Measurements from ENCODE around the gene NOPCHAP1.
"Not testable (repeated sequence)": the region's sequence is repeated elsewhere in the genome, so short reads cannot be mapped to it uniquely, and the experiment has no call there.

The NOPCHAP1 gene, protein sequence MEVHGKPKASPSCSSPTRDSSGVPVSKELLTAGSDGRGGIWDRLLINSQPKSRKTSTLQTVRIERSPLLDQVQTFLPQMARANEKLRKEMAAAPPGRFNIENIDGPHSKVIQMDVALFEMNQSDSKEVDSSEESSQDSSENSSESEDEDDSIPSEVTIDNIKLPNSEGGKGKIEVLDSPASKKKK

DNA sequence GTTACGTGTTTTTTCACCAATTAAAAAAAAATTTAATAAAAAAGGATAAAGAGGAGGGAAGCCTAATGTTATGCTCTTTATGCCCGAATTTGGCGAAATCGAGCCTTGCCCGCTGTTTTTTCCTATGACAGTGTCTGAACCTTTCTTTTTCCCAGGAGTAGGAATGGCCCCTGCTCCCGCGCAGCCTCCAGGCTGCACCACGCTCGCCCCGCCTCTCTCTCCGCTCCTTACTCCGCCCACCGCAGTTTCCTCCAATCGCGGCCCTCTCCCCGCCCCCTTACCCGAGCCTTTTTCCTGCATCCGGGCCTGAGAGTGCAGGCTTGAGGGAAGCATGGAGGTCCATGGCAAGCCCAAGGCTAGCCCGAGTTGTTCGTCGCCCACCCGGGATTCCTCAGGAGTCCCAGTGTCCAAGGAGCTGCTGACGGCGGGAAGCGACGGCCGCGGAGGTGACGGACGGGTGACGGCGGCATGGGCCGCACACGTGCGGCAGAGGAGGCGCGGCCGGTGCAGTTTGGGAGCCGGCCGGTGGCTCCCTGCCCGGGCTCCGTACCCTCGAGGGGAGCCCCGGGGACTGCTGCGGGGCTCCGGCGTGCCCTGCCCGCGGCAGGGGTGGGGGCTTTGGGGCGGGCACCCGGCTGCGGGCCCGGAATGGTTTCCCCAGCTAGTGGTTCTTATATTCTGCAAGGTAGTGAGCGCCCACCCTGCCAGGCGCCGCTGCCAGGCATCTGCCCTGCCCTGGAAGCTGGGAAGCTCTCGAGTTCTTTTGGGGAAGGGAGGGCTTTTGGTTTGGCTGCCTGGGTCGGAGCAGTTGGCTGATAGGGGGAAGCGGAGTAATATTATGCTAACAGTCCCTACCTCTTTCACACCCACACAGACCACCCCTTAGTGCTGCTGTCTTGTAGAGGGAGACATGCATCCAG lies at the start of gene NOPCHAP1:
Gene NOPCHAP1, plus strand, starts transcription at position 295 of the 920 bp plus-strand sequence. Its CDS starts 37 bp downstream, at position 332.
- peak; percentile 70 for DNase-seq (ENCODE audit: low read depth, low spot score)

DNA sequence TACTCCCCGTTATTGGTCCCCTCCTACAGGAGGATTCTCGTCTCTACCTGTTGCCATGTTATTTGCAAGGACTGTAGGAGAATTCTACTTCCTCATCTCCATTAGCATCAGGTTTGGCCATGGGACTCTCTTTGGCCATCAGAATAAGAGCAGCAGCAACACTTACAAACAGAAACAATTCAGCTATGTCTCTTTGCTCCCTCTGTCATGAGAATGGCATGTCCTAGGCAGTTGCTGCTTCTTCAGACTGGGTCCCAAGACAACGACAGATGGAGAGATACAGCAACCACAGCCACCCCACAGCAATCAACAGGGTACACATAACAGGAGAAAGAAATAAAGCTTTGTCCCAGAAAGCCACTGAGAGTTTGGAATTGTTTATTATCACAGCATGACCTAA lies 47.7 kb upstream of the NOPCHAP1 start:
- no peak for DNase-seq (ENCODE audit: low read depth, low spot score)

DNA sequence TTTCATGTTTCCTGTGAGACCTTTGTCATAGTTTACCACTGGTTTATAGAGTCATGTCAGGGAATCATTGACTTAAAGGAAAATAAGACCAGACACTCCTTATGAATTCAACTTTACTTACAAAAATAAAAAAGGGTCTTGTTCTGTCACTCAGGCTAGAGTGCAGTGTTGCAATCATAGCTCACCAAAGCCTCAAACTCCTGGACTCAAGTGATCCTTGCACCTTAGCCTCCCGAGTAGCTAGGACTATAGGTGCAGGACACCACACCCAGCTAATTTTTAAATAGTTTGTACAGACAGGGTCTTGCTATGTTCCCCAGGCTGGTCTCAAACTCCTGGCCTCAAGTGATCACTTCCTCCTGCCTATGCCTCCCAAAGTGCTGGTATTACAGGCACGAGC lies 47.0 kb upstream of the NOPCHAP1 start:
- DNase-seq (ENCODE audit: low read depth, low spot score) = no peak

DNA sequence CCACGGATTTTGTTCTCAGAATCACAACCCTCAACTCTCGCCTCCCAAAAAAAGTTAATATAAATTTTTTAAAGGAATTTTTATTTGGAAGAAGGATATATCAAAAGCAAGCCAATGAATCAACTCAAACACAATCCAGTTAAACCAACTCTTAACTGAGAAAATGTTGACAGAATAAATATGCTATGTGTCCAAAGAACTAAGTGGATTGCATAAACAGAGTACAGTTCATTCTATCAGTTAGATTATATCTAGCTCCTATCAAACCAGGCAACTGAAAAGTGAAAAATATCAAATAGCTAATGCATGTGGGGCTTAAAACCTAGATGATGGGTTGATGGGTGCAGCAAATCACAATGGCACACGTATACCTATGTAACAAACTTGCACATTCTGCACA lies 44.7 kb upstream of the NOPCHAP1 start:
- DNase-seq (ENCODE audit: low read depth, low spot score) = no peak

DNA sequence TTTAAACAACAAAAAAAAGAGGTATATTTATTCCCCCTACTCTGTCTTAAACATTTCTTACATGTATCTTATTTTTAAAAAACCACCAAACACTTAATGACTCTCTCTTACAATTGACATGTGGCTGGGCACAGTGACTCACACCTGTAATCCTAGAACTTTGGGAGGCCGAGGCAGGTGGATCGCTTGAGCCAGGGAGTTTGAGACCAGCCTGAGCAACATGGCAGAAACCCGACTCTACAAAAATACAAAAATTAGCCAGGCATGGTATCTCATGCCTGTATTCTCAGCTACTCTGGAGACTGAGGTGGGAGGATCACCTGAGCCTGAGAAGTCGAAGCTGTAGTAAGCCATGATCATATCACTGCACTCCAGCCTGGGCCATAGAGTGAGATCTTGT lies 44.0 kb upstream of the NOPCHAP1 start:
- DNase-seq (ENCODE audit: low read depth, low spot score) = no peak

DNA sequence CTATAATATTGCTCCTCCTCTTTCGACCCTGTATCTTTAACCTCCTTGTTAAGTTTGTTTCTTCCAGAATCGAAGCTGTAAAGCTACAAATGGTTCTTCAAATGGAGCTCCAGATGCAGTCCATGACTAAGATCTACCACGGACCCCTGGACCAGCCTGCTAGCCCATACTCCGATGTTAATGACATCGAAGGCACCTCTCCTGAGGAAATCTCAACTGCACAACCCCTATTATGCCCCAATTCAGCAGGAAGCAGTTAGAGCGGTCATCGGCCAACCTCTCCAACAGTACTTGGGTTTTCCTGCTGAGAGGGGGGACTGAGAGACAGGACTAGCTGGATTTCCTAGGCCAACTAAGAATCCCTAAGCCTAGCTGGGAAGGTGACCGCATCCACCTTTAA lies 42.7 kb upstream of the NOPCHAP1 start:
- DNase-seq (ENCODE audit: low read depth, low spot score) = not testable (repeated sequence)

DNA sequence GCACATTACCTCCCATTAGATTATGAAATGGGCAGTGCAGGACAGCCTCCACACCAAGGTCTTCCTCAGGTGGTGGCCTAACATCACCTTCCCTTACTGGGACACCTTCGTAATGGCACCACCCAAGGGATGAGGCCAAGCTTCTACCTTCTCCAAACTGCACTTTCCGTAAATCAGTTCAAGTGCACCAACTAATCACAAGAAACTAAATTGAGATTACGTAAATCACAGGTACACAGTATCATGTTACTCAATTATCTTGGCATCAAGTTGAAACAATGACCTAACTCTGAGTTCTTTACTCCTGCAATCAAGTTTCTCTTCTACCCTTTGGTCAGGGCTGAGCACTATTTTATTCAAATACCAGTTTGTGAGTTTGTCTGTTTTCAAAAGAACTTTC lies 41.9 kb upstream of the NOPCHAP1 start:
- DNase-seq (ENCODE audit: low read depth, low spot score) = no peak

DNA sequence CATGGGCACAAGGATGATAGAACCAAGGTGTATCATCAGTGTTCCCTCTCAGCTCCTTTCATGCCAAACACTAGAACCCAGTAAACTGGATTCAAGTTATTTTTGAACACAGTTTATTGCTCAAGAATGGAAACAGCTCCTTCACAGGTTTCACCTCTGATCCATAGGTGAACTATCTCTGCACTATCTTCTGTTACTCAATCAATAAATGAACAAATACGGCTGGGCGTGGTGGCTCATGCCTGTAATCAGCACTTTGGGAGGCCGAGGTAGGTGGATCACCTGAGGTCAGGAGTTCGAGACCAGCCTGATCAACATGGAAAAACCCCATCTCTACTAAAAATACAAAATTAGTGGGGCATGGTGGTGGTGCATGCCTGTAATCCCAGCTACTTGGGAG lies 37.4 kb upstream of the NOPCHAP1 start:
- DNase-seq (ENCODE audit: low read depth, low spot score) = not testable (repeated sequence)

DNA sequence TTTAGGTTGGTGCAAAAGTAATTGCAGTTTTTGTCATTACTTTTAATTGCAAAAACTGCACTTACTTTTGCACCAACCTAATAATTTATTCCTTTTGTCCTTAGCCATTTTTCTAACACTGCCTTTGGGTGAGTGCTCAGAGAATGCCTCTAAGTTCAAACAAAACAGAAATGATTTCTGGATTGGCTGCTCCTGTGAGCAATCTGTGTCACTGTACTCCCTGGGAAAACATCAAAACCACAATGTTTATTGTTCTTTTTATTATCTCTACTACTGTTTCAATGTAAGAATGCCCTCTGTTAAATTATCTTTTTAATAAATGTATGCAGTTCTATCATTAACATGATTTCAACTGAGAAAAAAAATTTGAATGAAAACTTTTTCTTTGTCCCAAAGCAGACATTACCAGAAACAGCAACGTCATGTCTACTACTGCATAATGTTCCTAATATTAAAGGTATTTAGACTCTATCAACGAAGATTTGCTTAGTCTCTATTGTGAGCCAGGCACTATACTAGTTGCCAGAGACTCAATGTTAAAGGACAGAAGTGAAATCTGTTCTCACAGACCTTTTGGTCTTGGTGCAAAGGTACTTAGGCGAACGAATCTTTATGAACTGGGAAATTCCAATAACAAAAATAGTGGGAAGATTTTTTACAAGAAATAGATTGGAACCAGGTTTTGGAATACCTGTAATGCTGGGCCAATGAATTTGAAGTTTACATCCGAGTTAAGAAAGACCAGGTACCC lies 34.2 kb upstream of the NOPCHAP1 start:
- DNase-seq (ENCODE audit: low read depth, low spot score) = no peak

DNA sequence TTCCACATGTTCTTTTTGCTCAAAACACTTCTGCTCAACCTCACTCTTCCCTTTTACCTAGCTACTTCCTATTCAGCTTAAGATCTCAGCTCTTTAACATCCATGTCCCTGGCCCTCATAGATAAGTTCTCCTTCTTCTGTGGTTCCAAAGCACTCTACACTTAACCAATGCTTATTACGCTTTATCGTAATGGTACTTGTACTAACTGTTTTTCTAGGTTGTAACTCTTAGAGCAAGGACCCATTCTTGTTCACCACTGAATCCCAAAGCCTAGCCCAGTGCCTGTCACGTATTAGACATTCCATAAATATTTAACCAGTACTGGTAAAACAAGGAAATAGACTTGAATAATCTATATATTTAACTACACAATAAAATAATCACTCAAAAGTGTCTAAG lies 33.3 kb upstream of the NOPCHAP1 start:
- no peak for DNase-seq (ENCODE audit: low read depth, low spot score)

DNA sequence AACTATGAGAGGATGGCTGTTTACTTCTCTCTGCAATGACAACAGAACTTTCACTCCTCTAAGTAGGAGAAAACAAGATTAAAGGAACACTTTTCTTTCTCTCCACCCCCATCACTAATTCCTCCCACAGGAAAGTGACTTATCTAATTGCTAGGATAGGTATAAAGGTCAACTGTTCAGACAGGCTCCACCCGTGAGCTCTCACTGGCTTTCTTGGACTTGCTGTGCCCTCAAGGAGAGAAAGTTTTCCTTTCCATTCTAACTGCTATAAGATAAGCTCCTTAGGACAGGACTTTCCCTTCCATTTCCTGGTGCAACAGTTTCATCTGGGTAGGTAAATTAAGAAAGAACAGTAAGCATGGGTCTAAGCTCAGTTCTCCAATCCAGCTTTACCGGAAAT lies 32.8 kb upstream of the NOPCHAP1 start:
- no peak for DNase-seq (ENCODE audit: low read depth, low spot score)

DNA sequence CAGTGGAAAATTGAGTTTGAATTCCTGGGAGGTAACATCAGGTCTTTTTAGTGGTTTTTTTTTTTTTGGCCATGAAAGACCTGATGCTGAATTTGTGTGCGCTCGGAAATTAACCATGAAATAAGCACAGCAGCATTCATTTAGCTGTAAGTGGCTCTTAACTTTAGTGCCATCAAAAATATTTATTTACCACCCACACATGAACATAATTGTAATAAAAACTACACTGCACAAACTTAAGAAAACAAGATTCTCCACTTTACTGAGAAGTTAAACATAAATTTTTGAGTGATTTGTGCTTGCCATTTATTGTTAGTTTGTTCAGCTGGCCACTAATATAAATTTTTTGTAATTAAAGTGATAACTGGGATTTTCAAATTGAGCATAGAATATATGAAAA lies 30.4 kb upstream of the NOPCHAP1 start:
- no peak for DNase-seq (ENCODE audit: low read depth, low spot score)

DNA sequence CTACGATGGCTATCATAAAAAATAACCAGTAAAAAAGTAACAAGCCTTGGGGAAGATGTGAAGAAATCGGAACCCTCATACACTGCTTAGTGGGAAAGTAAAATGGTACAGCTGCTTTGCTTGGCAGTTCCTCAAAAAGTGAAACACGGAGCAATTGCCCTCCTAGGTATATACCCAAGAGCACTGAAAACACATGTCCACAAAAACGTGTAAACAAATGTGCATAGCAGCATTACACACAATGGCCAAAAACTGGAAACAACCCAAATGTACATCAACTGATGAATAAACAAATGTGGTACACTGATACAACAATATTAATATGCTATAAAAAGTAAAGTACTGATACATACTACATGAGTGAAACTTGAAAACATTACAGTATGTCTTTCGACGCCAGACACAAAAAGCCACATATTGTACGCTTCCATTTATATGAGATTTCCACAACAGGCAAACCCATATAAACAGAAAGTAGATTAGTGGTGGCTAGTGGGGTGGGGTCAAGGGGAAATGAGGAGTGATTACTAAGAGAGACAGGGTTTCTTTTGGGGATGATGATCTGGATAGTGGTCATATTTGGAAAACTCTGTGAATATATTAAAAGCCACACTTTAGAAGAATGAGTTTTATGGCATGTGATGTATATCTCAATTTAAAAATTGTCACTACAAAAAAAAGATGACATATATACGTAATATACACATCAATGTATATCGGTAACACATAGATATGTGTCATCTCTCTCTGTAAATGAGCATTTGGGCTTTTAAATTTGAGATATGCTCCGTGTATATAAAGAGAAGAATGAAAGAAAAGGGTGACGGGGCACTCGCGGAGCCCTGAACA lies 29.0 kb upstream of the NOPCHAP1 start:
- no peak for DNase-seq (ENCODE audit: low read depth, low spot score)

DNA sequence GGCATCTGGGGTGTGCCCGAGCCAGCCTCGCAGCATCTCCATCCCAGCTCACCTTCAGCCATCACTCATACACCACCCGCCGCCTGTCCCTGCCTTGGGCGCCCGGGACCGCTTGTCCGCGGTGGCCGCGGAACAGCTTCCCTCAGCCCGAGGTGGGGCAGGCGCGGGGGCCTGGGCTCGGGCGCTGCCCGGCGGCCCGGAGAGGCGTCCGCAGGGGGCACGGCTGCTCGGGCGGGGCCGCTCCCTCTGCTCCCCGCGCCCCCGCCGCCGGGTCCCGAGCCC lies 28.5 kb upstream of the NOPCHAP1 start:
- DNase-seq (ENCODE audit: low read depth, low spot score) = no peak

DNA sequence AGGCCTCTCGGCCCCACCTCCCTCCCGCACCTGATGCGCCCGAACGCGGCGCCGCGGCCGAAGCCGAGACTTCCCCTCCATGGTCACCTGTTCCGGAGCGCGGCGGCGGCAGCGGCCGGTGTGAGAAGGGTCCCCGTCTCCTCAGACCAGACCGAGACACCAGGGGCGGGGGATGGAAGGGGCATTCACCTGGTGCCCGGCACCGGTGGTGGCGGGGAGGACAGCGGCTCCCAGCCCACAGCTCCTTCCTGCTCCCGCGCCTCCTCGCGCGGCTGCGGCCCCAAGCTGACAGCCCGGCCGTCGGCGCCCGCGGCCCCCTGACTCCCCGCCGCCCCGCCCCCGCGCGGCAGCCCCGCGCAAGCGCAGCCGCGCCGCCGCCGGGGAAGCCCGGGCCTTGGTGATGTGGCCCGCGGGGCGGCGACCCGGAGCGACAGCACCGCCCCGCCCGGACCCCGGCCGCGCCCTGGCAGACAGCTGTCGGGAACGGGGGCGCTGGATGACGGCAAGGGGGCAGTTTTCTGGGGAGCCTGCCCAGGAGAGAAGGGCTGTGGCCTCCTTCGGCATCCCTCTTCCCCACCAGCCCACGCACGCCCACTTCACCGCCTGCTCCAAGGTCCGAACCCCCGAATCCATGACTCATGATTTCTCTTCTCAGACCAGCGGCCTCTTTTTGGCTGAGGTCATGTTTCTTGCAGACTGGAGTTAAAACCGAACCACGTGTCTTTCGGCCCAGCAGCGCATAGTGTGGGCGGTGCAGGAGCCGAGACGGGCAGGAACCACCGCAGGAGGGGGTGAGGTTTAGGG lies 27.9 kb upstream of the NOPCHAP1 start, which contains the start of gene SLC41A2:
Gene SLC41A2, minus strand, starts transcription at position 290 of the 804 bp plus-strand sequence. CDS start 29,763 bp downstream, outside the sequence.
- no peak for DNase-seq (ENCODE audit: low read depth, low spot score)

DNA sequence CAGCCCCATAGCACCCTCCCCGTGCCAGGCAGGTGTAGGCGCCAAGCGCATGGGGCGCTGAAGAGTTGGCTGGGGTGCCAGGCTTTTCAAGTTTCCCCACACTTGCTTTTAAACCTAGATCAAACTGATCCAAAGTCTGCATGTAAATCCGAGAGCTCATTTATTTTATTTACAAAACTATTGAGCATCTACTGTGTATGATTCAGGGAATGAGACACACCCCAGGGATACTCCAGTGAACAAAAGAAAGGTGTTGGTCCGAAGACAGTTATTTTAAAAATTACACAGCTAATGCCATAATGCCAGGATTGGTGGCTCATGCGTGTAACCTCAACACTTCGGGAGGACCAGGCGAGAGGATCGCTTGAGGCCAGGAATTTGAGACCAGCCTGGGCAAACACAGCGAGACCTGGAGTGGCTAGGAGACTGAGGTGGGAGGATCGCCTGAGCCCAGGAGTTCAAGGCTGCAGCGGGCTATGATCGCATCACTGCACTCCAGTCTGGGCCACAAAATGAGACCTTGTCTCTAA lies 27.2 kb upstream of the NOPCHAP1 start:
- DNase-seq (ENCODE audit: low read depth, low spot score) = no peak

DNA sequence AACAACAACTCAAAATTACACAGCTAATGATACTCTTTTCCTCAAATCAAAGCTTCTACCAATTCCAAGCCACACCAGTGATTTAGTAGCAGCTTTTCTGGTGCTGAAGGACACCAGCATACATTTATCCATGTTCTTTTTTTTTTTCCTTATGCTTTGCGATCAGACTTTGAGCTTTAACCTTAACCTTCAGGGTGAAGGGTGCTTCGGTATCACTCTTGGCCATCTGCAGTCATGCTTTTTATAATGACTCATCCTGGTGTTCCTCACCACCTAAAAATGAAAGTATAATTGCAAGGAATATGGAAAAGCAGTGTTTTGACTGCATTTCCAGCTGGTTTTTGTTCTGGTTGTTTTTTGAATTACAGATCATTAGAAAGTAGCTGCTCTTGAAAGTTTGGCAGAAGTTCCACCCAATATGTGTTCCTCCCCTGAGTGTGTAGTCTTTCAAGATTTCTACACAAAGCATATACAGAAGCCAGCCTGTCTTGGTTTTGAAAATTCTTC lies 26.7 kb upstream of the NOPCHAP1 start:
- DNase-seq (ENCODE audit: low read depth, low spot score) = no peak

DNA sequence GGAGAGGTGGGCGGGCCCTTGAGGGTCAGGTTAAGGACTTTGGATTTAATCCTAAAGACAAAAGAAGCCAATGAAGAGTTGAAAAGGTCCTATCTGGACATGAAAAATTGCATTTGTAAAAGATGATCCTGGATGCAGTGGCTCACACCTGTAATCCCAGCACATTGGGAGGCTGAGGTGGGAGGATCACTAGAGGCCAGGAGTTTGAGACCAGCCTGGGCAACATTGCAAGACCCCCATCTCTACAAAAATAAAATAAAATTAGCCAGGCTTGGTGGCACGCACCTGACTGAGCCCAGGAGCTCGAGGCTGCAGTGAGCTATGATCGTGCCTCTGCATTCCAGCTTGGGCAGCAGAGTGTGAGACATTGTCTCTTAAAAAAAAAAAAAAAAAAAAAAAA lies 25.7 kb upstream of the NOPCHAP1 start:
- DNase-seq (ENCODE audit: low read depth, low spot score) = no peak

DNA sequence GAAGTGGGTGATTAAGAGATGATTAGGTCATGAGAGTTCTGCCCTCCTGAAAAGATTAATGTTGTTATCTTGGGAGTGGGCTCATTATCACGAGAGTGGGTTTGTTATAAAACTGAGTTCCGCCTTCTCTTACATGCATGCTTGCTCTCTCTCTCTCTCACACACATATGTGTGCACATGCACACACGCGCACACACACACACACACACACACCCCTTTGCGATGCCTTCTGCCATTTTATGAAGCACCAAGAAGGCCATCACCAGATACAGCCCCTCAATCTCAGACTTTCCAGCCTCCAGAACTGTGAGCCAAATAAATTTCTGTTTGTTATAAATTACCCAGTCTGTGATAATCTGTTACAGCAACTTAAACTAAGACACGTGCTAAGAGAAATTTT lies 22.4 kb upstream of the NOPCHAP1 start:
- DNase-seq (ENCODE audit: low read depth, low spot score) = no peak

DNA sequence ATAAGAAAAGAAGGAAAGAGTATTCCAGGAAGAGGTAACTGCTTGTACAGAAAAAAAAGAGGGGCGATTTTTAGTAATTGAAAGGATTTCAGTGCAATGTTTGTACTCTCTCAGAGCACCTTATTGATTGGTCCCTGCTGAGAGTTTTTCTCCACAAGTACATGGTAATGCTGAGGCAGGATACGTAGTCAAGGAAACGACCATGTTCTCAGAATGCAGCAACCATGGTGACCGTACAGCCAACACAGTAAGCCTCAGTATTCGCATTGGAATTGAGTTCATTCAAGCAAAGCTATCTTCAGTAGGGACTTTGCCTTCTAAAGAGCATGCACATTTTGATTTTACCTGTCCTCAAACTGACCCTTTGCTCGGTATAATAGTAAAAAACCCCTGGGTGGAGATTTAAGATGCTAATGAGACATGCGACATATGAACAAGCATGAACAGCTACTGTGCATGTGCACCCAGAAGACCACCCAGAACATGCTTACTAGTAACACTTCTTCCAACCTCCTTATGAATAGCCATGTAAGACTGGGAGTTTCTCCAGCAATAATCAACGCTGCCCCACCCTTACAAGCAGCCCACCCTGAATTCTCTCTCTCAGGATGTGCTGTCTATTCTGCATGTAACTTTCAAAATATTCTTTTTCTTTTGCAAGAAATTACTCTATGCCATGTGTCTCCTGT lies 21.8 kb upstream of the NOPCHAP1 start:
- no peak for DNase-seq (ENCODE audit: low read depth, low spot score)
